Measurements from ENCODE around the gene IL1RN. TPM values are rescaled to one million over a fixed set of nuclear protein-coding genes. Genes with fewer than 3 reads are reported as not detected.

IL1RN gene
- total RNA-seq, 1 experiment from 2014 or later, result not detected

GRCh38 chr2:113114224-113114945 lies 13.0 kb upstream of the IL1RN start:
- no peak for DNase-seq
- no peaks in the 10 kb centered on the region for H3K27me3 ChIP-seq (ENCODE audit: control insufficient read depth, insufficient read depth, low read length)
- H3K36me3 ChIP-seq (replicated peaks; ENCODE audit: control insufficient read depth, insufficient read depth, low read length), result no peaks in the 10 kb centered on the region
- H3K4me3 ChIP-seq (ENCODE audit: insufficient read depth, low read depth, low read length), result no peak overlapping the region

- H3K4me3 ChIP-seq (ENCODE audit: insufficient read depth, low read depth, low read length), result no peak overlapping the region
- H3K36me3 ChIP-seq (replicated peaks; ENCODE audit: control insufficient read depth, insufficient read depth, low read length), result no peaks in the 10 kb centered on the region
- H3K27me3 ChIP-seq (ENCODE audit: control insufficient read depth, insufficient read depth, low read length), result 0 out of 2 replicates have a peak, but pooled peaks cover 2% of the 10 kb centered on the region
- DNase-seq, result no peak
These were observed 12.4 kb upstream of the IL1RN start for GRCh38 chr2:113114996-113115395.

GRCh38 chr2:113116100-113116958 lies 11.1 kb upstream of the IL1RN start:
- Histone ChIP-seq H3K36me3 (replicated peaks; ENCODE audit: control insufficient read depth, insufficient read depth, low read length) (no peaks in the 10 kb centered on the region), H3K4me3 (ENCODE audit: insufficient read depth, low read depth, low read length) (no peak overlapping the region), H3K27me3 (ENCODE audit: control insufficient read depth, insufficient read depth, low read length) (0 out of 2 replicates have a peak, but pooled peaks cover 2% of the 10 kb centered on the region)
- DNase-seq, result no peak

- Histone ChIP-seq H3K27me3 (ENCODE audit: control insufficient read depth, insufficient read depth, low read length) (peaks cover 2% of the 10 kb centered on the region; the same call in 1 of the 2 replicates), H3K36me3 (replicated peaks; ENCODE audit: control insufficient read depth, insufficient read depth, low read length) (no peaks in the 10 kb centered on the region), H3K4me3 (ENCODE audit: insufficient read depth, low read depth, low read length) (no peak overlapping the region)
- DNase-seq, result no peak
These were observed 9.7 kb upstream of the IL1RN start for GRCh38 chr2:113117541-113118262.

GRCh38 chr2:113118263-113118657 lies 9.1 kb upstream of the IL1RN start:
- no peak overlapping the region for H3K4me3 ChIP-seq (ENCODE audit: insufficient read depth, low read depth, low read length)
- no peaks in the 10 kb centered on the region for H3K36me3 ChIP-seq (replicated peaks; ENCODE audit: control insufficient read depth, insufficient read depth, low read length)
- H3K27me3 ChIP-seq (ENCODE audit: control insufficient read depth, insufficient read depth, low read length), result peaks cover 2% of the 10 kb centered on the region; the same call in 1 of the 2 replicates
- no peak for DNase-seq

GRCh38 chr2:113119111-113119510 lies 8.3 kb upstream of the IL1RN start:
- H3K4me3 ChIP-seq (ENCODE audit: insufficient read depth, low read depth, low read length), result no peak overlapping the region
- H3K36me3 ChIP-seq (replicated peaks; ENCODE audit: control insufficient read depth, insufficient read depth, low read length), result no peaks in the 10 kb centered on the region
- H3K27me3 ChIP-seq (ENCODE audit: control insufficient read depth, insufficient read depth, low read length), result peaks cover 2% of the 10 kb centered on the region; the same call in 1 of the 2 replicates
- DNase-seq, result no peak

GRCh38 chr2:113120861-113121260 lies 6.5 kb upstream of the IL1RN start:
- H3K27me3 ChIP-seq (ENCODE audit: control insufficient read depth, insufficient read depth, low read length), result peaks cover 2% of the 10 kb centered on the region; the same call in 1 of the 2 replicates
- H3K4me3 ChIP-seq (ENCODE audit: insufficient read depth, low read depth, low read length), result no peak overlapping the region
- no peak for DNase-seq
- H3K36me3 ChIP-seq (replicated peaks; ENCODE audit: control insufficient read depth, insufficient read depth, low read length), result no peaks in the 10 kb centered on the region

- DNase-seq, result no peak
- peaks cover 2% of the 10 kb centered on the region; the same call in 1 of the 2 replicates for H3K27me3 ChIP-seq (ENCODE audit: control insufficient read depth, insufficient read depth, low read length)
- H3K4me3 ChIP-seq (ENCODE audit: insufficient read depth, low read depth, low read length), result no peak overlapping the region
- no peaks in the 10 kb centered on the region for H3K36me3 ChIP-seq (replicated peaks; ENCODE audit: control insufficient read depth, insufficient read depth, low read length)
These were observed 5.0 kb upstream of the IL1RN start for GRCh38 chr2:113122364-113122763.

GRCh38 chr2:113123726-113124125 lies 3.7 kb upstream of the IL1RN start:
- Histone ChIP-seq H3K4me3 (ENCODE audit: insufficient read depth, low read depth, low read length) (no peak overlapping the region), H3K27me3 (ENCODE audit: control insufficient read depth, insufficient read depth, low read length) (peaks cover 2% of the 10 kb centered on the region; the same call in 1 of the 2 replicates), H3K36me3 (replicated peaks; ENCODE audit: control insufficient read depth, insufficient read depth, low read length) (no peaks in the 10 kb centered on the region)
- no peak for DNase-seq

GRCh38 chr2:113124181-113124961 lies 3.0 kb upstream of the IL1RN start:
- no peaks in the 10 kb centered on the region for H3K36me3 ChIP-seq (replicated peaks; ENCODE audit: control insufficient read depth, insufficient read depth, low read length)
- no peak overlapping the region for H3K4me3 ChIP-seq (ENCODE audit: insufficient read depth, low read depth, low read length)
- H3K27me3 ChIP-seq (ENCODE audit: control insufficient read depth, insufficient read depth, low read length), result peaks cover 2% of the 10 kb centered on the region; the same call in 1 of the 2 replicates
- DNase-seq, result no peak

- H3K27me3 ChIP-seq (ENCODE audit: control insufficient read depth, insufficient read depth, low read length), result no peaks in the 10 kb centered on the region; the same call in 1 of the 2 replicates
- no peak overlapping the region for H3K4me3 ChIP-seq (ENCODE audit: insufficient read depth, low read depth, low read length)
- DNase-seq, result no peak
- H3K36me3 ChIP-seq (replicated peaks; ENCODE audit: control insufficient read depth, insufficient read depth, low read length), result no peaks in the 10 kb centered on the region
These were observed 2.2 kb upstream of the IL1RN start for GRCh38 chr2:113124984-113125855.

GRCh38 chr2:113127646-113128570 lies 510 bp downstream of the IL1RN start:
- Histone ChIP-seq H3K36me3 (replicated peaks; ENCODE audit: control insufficient read depth, insufficient read depth, low read length) (no peaks in the 10 kb centered on the region), H3K4me3 (ENCODE audit: insufficient read depth, low read depth, low read length) (no peak overlapping the region), H3K27me3 (ENCODE audit: control insufficient read depth, insufficient read depth, low read length) (no peaks in the 10 kb centered on the region)
- no peak for DNase-seq
